ENCODE measurements around the gene SPDYE6.
A peak's percentile ranks its signal among the peaks of the same experiment; 100 is the strongest.
"Not testable (repeated sequence)": the region's sequence is repeated elsewhere in the genome, so short reads cannot be mapped to it uniquely, and the experiment has no call there.

The SPDYE6 gene

GRCh38 chr7:102363549-102364393 is 7.5 kb upstream of the SPDYE6 start:
- peak; percentile 90 to 93 for DNase-seq

GRCh38 chr7:102346983-102347382 is 9.3 kb downstream of the SPDYE6 start:
- not testable (repeated sequence) for DNase-seq

GRCh38 chr7:102340599-102341368 is 15.5 kb downstream of the SPDYE6 start:
- not testable (repeated sequence) for DNase-seq

- not testable (repeated sequence) for DNase-seq
These were observed 18.8 kb downstream of the SPDYE6 start for GRCh38 chr7:102337420-102337819.

- DNase-seq, result not testable (repeated sequence)
These were observed 19.2 kb downstream of the SPDYE6 start for GRCh38 chr7:102337002-102337401.

- not testable (repeated sequence) for DNase-seq
These were observed 20.7 kb downstream of the SPDYE6 start for GRCh38 chr7:102335574-102335973.

- DNase-seq, result not testable (repeated sequence)
These were observed 25.4 kb downstream of the SPDYE6 start for GRCh38 chr7:102330666-102331460.

GRCh38 chr7:102329366-102329765 is 26.9 kb downstream of the SPDYE6 start:
- DNase-seq, result not testable (repeated sequence)

GRCh38 chr7:102328863-102329262 is 27.4 kb downstream of the SPDYE6 start:
- DNase-seq, result not testable (repeated sequence)

GRCh38 chr7:102327183-102327582 is 29.1 kb downstream of the SPDYE6 start:
- DNase-seq, result not testable (repeated sequence)

- DNase-seq, result no peak
These were observed 29.9 kb downstream of the SPDYE6 start for GRCh38 chr7:102326157-102326889.

GRCh38 chr7:102325106-102325505 is 31.1 kb downstream of the SPDYE6 start:
- DNase-seq, result not testable (repeated sequence)

GRCh38 chr7:102323914-102324195 is 32.4 kb downstream of the SPDYE6 start:
- DNase-seq, result no peak

GRCh38 chr7:102322202-102322715 is 34.0 kb downstream of the SPDYE6 start:
- no peak for DNase-seq

- no peak for DNase-seq
These were observed 34.7 kb downstream of the SPDYE6 start for GRCh38 chr7:102321351-102322201.

- no peak for DNase-seq
These were observed 35.5 kb downstream of the SPDYE6 start for GRCh38 chr7:102320601-102321350.

GRCh38 chr7:102320181-102320580 is 36.1 kb downstream of the SPDYE6 start:
- DNase-seq, result no peak

GRCh38 chr7:102319671-102320070 is 36.6 kb downstream of the SPDYE6 start:
- DNase-seq, result no peak

- DNase-seq, result no peak
These were observed 37.7 kb downstream of the SPDYE6 start for GRCh38 chr7:102318482-102318971.
